Epidermal melanocyte (primary cell): ENCODE measurements around the gene NDUFS7.

Source experiments
- DNase-seq: peaks from one replicate; pipeline ENCODE4 v3.0.0; 2011; ENCODE audit warnings: low spot score; ENCODE audit not compliant: insufficient read length

Gene NDUFS7

GRCh38 chr19:1364070-1364704, 19.5 kb upstream of the NDUFS7 start:
- no peak for DNase-seq

- no peak for DNase-seq
These were observed 18.1 kb upstream of the NDUFS7 start for GRCh38 chr19:1365319-1366269.

GRCh38 chr19:1366296-1366695, 17.4 kb upstream of the NDUFS7 start:
- DNase-seq = no peak

- peak; percentile 78 for DNase-seq
These were observed 16.5 kb upstream of the NDUFS7 start for GRCh38 chr19:1366899-1367870.

- DNase-seq = no peak
These were observed 14.4 kb upstream of the NDUFS7 start for GRCh38 chr19:1369214-1369805.

GRCh38 chr19:1370579-1371361, 12.9 kb upstream of the NDUFS7 start:
- DNase-seq = no peak

- no peak for DNase-seq
These were observed 10.6 kb upstream of the NDUFS7 start for GRCh38 chr19:1373042-1373533.

GRCh38 chr19:1373534-1374249, 10.0 kb upstream of the NDUFS7 start:
- DNase-seq = no peak

- no peak for DNase-seq
These were observed 9.5 kb upstream of the NDUFS7 start for GRCh38 chr19:1374250-1374577.

GRCh38 chr19:1376415-1376805, 7.3 kb upstream of the NDUFS7 start:
- DNase-seq = no peak

GRCh38 chr19:1377176-1377964, 6.3 kb upstream of the NDUFS7 start:
- DNase-seq = no peak

- DNase-seq = no peak
These were observed 5.5 kb upstream of the NDUFS7 start for GRCh38 chr19:1377965-1378785.

- DNase-seq = no peak
These were observed 4.4 kb upstream of the NDUFS7 start for GRCh38 chr19:1379126-1379905.

GRCh38 chr19:1379961-1380489, 3.7 kb upstream of the NDUFS7 start:
- no peak for DNase-seq

GRCh38 chr19:1382250-1382649, 1.5 kb upstream of the NDUFS7 start:
- DNase-seq = no peak

GRCh38 chr19:1383017-1383311, 743 bp upstream of the NDUFS7 start:
- DNase-seq = no peak

GRCh38 chr19:1384085-1384462, 367 bp downstream of the NDUFS7 start:
- DNase-seq = no peak
